GM12872 (cell line): Measurements from ENCODE around the gene CHST11.

ENCODE experiments used
- CTCF ChIP-seq: IDR thresholded peaks from 3 replicates; pipeline ENCODE4 v1.5.1; 2011; ENCODE audit warnings: low read depth, mild to moderate bottlenecking, low read length, moderate library complexity; ENCODE audit not compliant: insufficient read depth

The CHST11 gene

GRCh38 chr12:104603545-104603973, 146.8 kb downstream of the CHST11 start:
- TF ChIP-seq CTCF = no peak

GRCh38 chr12:104604070-104604994, 147.6 kb downstream of the CHST11 start:
- TF ChIP-seq CTCF = no peak

GRCh38 chr12:104604995-104605675, 148.4 kb downstream of the CHST11 start:
- TF ChIP-seq CTCF = no peak

- TF ChIP-seq CTCF = no peak
Measured at GRCh38 chr12:104605685-104606084, 148.9 kb downstream of the CHST11 start.

DNA sequence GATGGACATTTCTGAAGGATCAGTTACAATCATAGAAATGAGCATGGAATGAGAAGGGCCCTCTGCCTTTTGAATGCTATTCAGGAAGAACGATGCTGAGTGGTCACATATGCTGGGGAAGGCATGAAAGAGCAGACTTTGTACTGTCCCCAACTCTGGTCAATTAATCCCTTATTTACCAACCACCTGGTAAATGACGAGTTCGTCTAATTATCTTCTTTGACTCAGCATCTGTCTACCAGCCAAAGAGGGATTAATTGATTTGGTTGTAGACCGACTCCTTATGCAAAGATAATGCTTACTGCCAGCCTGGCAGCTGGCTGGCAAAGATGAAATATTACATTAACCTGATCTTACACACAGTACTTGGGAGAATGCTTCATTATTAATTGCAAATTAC, 152.2 kb downstream of the CHST11 start:
- TF ChIP-seq CTCF = no peak

GRCh38 chr12:104609445-104609844, 152.7 kb downstream of the CHST11 start:
- TF ChIP-seq CTCF = no peak

DNA sequence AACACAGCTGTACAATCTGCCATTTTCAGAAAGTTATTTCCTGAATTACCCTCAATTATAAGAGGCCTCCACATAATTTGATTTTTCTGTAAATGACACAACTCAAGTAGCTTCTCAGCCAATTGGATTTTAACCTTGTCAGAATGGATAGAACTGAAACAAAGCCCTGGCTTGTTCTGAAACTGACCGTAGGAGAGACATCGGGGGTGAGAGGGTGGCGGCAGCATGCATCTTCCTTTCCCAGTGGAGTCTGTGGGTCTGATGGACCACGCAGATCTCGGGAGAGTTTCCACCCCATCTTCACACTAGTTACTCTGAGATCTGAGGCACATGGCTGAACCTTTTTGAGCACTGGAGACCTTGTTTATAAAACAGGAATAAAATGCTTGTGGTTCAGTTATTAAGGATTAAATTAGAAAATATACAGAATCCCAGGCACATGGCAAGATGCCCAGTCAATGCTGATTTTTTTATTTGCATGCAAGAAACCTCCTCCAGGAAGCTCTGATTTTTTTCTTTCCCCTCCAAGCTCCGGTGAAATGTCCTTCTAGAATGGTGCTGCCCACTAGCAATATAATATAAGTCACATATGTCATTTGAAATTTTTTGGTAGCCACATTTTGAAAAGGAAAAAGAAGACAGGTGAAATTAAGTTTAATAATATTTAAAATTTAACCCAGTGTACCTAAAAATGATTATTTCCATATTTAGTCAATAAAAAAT, 153.9 kb downstream of the CHST11 start:
- no peak for TF ChIP-seq CTCF
